ENCODE measurements around the gene MAP1A. TPM values are rescaled to one million over a fixed set of nuclear protein-coding genes. Genes with fewer than 3 reads are reported as not detected.

The MAP1A gene
- total RNA-seq, 1 donor from 2014 or later, result 16.9 TPM

GRCh38 chr15:43524254-43524845 is 6.9 kb downstream of the MAP1A start:
- no peaks in the 10 kb centered on the region for H3K9me3 ChIP-seq
- no peaks in the 10 kb centered on the region for H3K27me3 ChIP-seq
- no peak overlapping the region for H3K4me3 ChIP-seq
- no peak for DNase-seq (ENCODE audit: extremely low spot score in 2 of 2)
- peaks cover 4 to 30% of the 10 kb centered on the region in 2 donors for H3K36me3 ChIP-seq
- intact Hi-C loops (cut with DNase I), result no loop called here
- TF ChIP-seq POLR2AphosphoS5 (IDR thresholded peaks at IDR 0.05; ENCODE audit: insufficient read depth in 1 of 2, low read depth in 1 of 2) (no peak), CTCF (IDR thresholded peaks at IDR 0.05) (no peak), POLR2A (IDR thresholded peaks at IDR 0.05) (no peak)
- H3K4me1 ChIP-seq, result peaks cover 2% of the 10 kb centered on the region
- no peak overlapping the region for H3K27ac ChIP-seq

GRCh38 chr15:43525131-43525530 is 7.7 kb downstream of the MAP1A start:
- intact Hi-C loops (cut with DNase I), result no loop called here
- TF ChIP-seq POLR2A (IDR thresholded peaks at IDR 0.05) (no peak), POLR2AphosphoS5 (IDR thresholded peaks at IDR 0.05; ENCODE audit: insufficient read depth in 1 of 2, low read depth in 1 of 2) (no peak), CTCF (IDR thresholded peaks at IDR 0.05) (no peak)
- Histone ChIP-seq H3K9me3 (no peaks in the 10 kb centered on the region), H3K27me3 (no peaks in the 10 kb centered on the region), H3K27ac (no peak overlapping the region), H3K4me3 (no peak overlapping the region), H3K4me1 (no peaks in the 10 kb centered on the region), H3K36me3 (peaks cover 4 to 30% of the 10 kb centered on the region in 2 donors)
- DNase-seq (ENCODE audit: extremely low spot score in 2 of 2), result no peak

GRCh38 chr15:43526261-43526930 is 9.0 kb downstream of the MAP1A start:
- H3K4me1 ChIP-seq, result peaks cover 4% of the 10 kb centered on the region
- H3K27me3 ChIP-seq, result no peaks in the 10 kb centered on the region
- intact Hi-C loops (cut with DNase I), result no loop called here
- H3K27ac ChIP-seq, result no peak overlapping the region
- peaks cover 4 to 23% of the 10 kb centered on the region in 2 donors for H3K36me3 ChIP-seq
- H3K9me3 ChIP-seq, result no peaks in the 10 kb centered on the region
- H3K4me3 ChIP-seq, result no peak overlapping the region
- TF ChIP-seq POLR2AphosphoS5 (IDR thresholded peaks at IDR 0.05; ENCODE audit: insufficient read depth in 1 of 2, low read depth in 1 of 2) (no peak), POLR2A (IDR thresholded peaks at IDR 0.05) (no peak), CTCF (IDR thresholded peaks at IDR 0.05) (no peak)
- DNase-seq (ENCODE audit: extremely low spot score in 2 of 2), result no peak

GRCh38 chr15:43527016-43527801 is 9.8 kb downstream of the MAP1A start:
- peaks cover 8% of the 10 kb centered on the region for H3K4me1 ChIP-seq
- TF ChIP-seq CTCF (IDR thresholded peaks at IDR 0.05) (no peak), POLR2A (IDR thresholded peaks at IDR 0.05) (no peak), POLR2AphosphoS5 (IDR thresholded peaks at IDR 0.05; ENCODE audit: insufficient read depth in 1 of 2, low read depth in 1 of 2) (no peak)
- peaks cover 3 to 15% of the 10 kb centered on the region in 2 donors for H3K36me3 ChIP-seq
- no peaks in the 10 kb centered on the region for H3K27me3 ChIP-seq
- no peak overlapping the region for H3K4me3 ChIP-seq
- peak in 1 of 2 donors; percentile 80 for DNase-seq (ENCODE audit: extremely low spot score in 2 of 2)
- no peak overlapping the region for H3K27ac ChIP-seq
- no peaks in the 10 kb centered on the region for H3K9me3 ChIP-seq
- intact Hi-C loops (cut with DNase I), result no loop called here

Measured in vagina (tissue), 2 donors.